Gastrocnemius medialis (tissue), 4 donors: ENCODE results near the gene SMCHD1.

Source experiments
- CTCF ChIP-seq, 5 experiments: fragments of 450-650 bp in 3 of 5; fragments of 200-600 bp in 2 of 5; sonication (generic) in 2 of 5; IDR thresholded peaks in 4 of 5; conservative IDR thresholded peaks in 1 of 5; 1 replicate in 4 of 5; 2 replicates in 1 of 5; pipeline ENCODE4 v1.5.1; 2016 to 2019; ENCODE audit warnings: antibody characterized with exemption in 5 of 5, mild to moderate bottlenecking in 3 of 5, moderate library complexity in 3 of 5
- POLR2A ChIP-seq, 2 donors: fragments of 450-650 bp; IDR thresholded peaks; one replicate each; pipeline ENCODE4 v1.6.1; 2017; ENCODE audit warnings: antibody characterized with exemption in 2 of 2, mild to moderate bottlenecking in 2 of 2, moderate library complexity in 2 of 2

DNA sequence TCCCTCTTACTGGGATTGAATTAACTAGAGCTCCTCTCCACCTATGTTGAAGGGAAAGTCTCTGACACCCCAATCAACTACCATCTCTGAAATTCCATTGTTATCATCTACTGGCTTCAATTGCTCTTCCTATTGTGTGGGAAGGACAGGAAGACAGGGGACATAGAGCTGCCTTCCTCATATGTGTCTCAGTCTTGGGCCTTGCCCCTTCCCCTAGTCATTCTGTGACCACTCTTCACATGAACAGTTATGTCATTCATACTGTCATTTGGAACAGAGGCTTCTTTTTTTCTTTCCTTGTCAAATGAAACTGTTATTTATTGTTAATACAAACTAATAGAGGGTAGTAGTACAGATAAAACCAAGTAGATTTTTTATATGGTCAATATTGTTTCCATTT is 121.7 kb downstream of the SMCHD1 start:
- TF ChIP-seq POLR2A (IDR thresholded peaks at IDR 0.05) (no peak), CTCF (IDR thresholded peaks at IDR 0.05 in 4 of 5, conservative IDR thresholded peaks at IDR 0.05 in 1 of 5) (no peak)
